Islet of Langerhans (tissue), 1 donor: ENCODE data around the gene GLI2.

Experiments used
- FAIRE-seq: peaks from one replicate; lab custom pipeline; 2011; peaks lifted over from hg19 to GRCh38; lab: Jason Lieb, UNC

The GLI2 gene

DNA sequence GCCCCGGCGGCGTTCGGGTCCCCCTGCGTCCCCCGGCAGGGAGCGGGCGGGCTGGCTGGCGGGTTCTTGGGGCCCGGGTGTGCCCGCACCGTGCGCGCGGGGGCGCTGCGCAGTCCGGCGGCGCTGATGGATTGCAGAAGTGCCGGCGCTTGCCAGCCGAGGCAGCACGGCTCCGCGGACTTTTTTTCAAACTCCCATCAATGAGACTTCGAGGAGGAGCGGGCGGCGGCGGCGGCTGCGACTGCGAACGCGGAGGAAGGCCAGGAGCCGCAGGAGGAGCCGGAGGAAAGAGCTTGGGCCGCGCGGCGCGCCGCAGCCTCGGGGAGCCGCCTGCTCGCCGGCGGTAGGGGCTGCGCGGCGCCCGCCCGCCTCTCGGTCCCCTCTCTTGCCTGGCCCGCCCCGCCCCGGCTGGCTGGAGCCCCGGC, at the start of gene GLI2:
Gene GLI2 (plus strand): TSS at position 123 of the 425 bp plus-strand sequence. CDS start 61,453 bp downstream, outside the sequence.
- no peak for FAIRE-seq

- FAIRE-seq = no peak
Measured at GRCh38 chr2:120685974-120686297, 49.7 kb upstream of the GLI2 start.

DNA sequence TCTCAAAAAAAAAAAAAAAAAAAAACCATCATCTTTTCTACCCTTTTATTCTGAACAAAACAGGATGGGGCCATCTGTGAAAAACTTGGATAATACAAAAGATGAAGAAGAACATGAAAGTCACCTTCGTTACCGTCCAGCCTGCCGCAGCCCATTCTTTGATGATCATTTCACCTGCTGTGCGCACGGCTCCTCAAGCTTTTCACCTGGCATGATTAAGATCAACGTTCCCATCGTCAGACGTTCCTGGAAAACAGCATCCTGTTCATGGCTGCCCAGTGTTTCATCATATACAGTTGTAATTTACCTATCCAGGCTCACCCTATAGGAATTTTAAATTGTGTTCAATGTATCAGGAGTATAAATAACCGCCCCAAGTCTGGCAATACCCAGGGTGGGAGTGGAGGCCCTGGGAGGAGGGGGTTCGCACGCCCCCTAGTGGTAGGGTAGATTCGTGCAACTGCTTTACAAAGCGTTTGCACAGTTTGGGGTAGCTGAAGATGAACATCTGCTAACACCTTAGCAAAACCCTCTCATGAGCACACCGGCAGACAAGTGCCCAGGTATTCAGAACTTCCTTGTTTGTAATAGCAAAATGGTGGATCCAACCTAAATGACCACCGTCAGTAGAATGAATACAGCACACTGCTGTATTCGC, 49.0 kb upstream of the GLI2 start:
- FAIRE-seq = no peak

GRCh38 chr2:120687210-120687609, 48.5 kb upstream of the GLI2 start:
- no peak for FAIRE-seq

GRCh38 chr2:120690521-120690920, 45.1 kb upstream of the GLI2 start:
- FAIRE-seq = no peak

GRCh38 chr2:120691410-120691809, 44.3 kb upstream of the GLI2 start:
- FAIRE-seq = no peak

DNA sequence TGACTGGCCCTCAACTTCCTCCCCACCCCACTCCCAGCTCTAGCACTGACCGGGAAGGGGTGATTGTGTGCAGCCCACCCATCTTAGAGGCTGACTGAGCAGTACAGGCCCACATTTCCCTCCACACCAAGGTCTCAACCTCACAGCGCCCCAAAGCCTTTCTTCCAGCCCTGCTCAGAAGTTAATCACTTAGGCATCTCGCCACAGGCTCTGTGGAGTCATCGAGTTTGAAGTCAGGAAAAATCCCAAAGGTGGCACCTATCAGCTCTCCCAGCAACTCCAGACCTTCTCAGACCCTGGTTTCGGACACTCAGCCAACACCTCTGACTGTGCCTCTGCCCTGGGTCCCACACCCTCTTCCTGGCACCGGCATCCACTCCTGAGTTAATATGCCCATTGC, 43.0 kb upstream of the GLI2 start:
- no peak for FAIRE-seq

GRCh38 chr2:120693121-120693520, 42.5 kb upstream of the GLI2 start:
- FAIRE-seq = no peak

DNA sequence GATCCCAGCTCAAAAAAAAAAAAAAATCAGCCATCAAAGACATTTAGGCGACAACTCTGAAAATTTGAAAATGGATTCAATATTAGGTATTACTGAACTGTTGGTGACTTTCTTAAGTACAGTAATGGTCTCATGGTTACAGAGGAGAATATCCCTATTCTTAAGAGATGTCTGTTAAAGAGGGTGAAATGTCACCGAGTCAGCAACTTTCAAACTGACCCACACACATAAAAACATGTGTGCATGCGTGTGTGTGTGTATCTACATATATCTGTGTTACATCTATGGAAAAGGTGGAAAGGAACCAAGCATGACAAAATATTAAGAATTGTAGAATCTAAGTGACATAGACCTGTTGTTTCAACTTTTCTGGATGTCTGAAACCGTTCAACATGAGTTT, 41.6 kb upstream of the GLI2 start:
- no peak for FAIRE-seq

DNA sequence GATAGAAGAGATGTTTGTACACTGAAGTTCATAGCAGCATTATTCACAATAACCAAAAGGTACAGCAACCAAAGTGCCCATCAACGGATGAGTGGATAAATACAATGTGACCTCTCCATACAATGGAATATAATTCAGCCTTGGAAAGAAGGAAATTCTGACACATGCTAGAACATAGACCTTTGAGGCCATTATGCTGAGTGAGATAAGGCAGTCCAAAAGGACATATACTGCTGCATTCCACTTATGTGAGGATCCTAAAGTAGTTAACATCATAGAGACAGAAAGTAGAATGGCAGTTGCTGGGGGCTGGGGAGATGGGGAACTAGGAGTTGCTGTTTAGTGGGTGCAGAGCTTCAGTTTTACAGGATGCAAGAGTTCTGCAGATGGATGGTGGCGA, 38.2 kb upstream of the GLI2 start:
- FAIRE-seq = no peak

GRCh38 chr2:120699292-120699691, 36.4 kb upstream of the GLI2 start:
- no peak for FAIRE-seq

- no peak for FAIRE-seq
Measured at GRCh38 chr2:120700659-120701058, 35.0 kb upstream of the GLI2 start.

DNA sequence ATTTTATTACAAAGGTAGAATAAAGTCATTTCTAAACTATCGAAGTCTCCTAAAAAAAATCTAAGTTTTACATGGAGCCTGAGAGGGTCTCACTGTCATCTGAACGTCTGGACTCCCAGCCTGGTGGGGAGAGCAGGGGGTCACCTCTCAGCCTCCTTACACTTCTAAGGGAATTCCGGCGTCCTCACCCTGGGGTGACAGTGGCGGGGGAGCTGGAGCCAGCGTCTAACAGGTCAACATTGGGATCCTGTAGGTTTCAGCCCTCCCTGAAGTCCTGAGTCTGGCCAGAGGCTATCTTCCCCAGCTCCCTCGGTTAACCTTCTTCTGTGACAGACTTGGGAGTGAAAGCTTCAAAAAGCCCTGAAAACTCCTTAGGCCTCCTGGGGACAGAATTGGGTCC, 34.6 kb upstream of the GLI2 start:
- no peak for FAIRE-seq

DNA sequence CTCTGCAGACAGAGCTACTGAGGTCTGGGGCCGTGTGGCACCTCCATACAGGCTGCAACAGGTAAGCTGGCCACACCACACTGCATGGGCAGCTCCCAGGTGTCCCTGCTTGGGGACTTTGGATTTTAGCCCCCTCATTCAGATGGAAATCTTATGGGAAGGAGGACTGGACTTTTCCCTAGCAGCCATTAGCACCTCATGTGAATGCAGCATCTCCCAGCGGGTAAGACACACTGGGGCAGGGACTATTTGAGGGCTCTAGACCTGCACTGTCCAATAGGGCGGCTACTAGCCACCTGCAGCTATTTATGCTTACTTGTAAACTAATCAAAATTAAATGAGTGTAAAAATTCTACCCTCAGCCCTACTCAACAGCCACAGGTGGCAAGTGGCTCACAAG, 34.2 kb upstream of the GLI2 start:
- FAIRE-seq = no peak

DNA sequence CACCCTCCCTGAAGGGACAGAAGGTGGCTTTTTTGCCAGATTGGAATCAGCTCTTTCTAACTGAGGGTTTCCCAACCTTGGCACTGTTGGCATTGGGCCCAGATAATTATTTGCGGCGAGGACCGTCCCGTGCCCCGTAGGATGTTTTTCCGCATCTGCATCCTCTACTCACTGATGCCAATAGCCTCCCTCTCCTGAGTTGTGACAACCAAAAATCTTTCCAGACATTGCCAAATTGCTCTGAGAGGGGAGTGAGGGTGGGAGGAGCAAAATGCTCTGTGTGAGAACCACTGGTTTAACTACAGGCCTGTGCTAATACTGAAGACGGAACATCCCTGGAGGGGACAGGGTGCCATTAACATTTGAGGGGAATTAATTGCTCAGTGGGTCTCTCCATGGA, 33.6 kb upstream of the GLI2 start:
- no peak for FAIRE-seq

GRCh38 chr2:120702801-120703200, 32.9 kb upstream of the GLI2 start:
- FAIRE-seq = no peak

GRCh38 chr2:120703330-120703994, 32.2 kb upstream of the GLI2 start:
- FAIRE-seq = no peak

- no peak for FAIRE-seq
Measured at GRCh38 chr2:120704696-120705095, 31.0 kb upstream of the GLI2 start.

GRCh38 chr2:120707816-120708215, 27.9 kb upstream of the GLI2 start:
- no peak for FAIRE-seq

DNA sequence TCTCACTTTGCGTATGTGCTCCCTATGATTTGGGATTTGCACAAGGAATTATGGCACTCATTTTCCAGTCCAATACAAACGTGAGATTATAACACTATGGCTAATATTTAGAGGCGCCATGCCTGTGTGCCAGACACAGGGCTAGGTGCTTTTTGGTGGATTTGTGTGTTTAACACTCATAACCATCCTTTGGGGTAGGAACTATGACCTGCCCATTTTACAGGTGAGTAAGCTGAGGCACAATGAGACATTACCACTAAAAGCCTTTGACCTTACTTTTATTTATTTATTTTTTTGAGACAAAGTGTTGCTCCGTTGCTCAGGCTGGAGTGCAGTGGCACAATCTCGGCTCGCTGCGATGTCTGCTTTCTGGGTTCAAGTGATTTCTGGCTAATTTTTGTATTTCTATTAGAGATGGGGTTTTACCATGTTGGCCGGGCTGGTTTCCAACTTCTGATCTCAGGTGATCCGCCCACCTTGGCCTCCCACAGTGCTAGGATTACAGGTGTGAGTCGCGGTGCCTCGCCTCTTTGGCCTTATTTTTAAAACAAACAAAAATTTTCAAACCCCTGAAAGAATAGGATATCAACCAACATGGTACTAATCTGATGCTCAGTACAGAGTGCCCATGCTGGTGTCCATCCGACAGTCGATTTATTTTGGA, 26.6 kb upstream of the GLI2 start:
- FAIRE-seq = no peak

- no peak for FAIRE-seq
Measured at GRCh38 chr2:120709608-120710041, 26.0 kb upstream of the GLI2 start.

- no peak for FAIRE-seq
Measured at GRCh38 chr2:120710256-120710655, 25.4 kb upstream of the GLI2 start.

DNA sequence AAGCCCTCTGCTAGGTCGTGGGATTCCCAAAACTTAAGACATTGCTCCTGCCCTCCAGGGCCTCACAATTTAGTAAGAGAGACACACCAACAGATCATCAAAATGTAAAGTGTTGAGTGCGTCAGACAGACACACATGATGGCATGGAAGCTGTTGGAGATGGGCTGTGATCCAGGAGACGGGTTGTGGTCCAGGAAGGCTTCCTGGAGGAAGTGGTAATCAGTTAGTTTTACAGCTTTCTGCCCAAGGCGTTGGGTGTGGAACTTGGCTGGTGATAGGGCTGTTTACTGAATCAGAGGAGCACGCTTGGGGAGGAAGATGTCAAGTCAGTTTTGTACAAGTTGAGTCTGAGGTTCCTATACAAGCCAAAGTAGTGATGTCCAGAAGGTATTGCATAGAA, 24.0 kb upstream of the GLI2 start:
- no peak for FAIRE-seq

DNA sequence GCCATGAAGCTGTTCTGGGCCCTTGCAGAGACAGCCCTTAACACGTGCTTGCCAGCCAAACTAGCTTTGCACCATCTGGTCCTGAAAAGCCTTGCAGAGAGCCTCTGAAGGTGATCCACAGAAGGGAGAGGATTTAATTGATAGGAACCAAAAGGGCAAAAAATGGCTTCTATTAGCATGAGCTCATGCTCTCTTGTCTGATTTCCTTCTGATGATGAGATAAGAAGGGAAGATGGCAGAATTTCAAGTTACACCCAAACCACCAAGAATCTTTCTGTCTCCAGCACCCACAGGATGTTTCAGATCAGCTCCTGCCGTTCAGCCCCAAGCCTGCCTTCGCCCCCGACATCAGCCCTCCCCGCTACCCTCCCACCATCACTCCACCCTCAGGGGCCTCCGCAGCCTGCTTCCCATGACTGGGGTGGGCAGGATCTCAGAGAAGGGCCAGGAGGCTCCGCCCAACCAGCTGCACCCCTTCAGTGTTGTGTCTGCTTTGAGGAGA, 23.4 kb upstream of the GLI2 start:
- FAIRE-seq = no peak
